ENCODE data around the gene NYAP2.

The NYAP2 gene

DNA sequence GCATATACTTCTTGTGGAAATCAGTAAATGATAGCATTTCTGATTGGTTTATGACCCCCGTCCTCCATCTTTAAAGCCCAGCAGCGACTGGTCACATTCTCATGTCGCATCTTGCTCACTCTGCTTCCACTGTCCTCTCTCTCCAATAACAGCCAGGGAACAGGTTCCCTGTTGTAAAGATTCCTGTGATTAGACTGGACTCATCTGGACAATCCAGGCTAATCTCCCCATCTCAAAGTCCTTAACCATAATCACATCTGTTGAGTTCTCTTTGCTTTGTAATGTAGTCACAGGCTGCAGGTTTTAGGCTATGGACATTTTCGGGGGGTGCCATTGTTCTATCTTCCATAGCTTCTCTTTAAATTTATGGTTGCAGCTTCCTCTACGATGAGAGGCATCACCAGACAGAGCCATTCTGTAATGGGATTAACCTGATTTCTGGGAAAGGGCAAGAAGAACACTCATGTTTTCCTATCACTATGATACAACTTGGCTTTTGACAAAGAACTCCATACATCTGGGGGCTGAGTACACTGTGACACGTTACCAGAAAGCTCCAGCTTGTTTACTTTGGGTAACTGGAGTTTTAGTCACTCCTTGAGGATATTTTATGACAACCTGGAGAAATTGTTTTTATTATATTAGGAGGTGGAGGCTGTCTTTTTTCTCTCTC lies 159.0 kb downstream of the NYAP2 start:
- no peak for DNase-seq (ENCODE audit: low spot score)

GRCh38 chr2:225559072-225559415 lies 159.5 kb downstream of the NYAP2 start:
- DNase-seq (ENCODE audit: low spot score), result no peak

- DNase-seq (ENCODE audit: low spot score), result no peak
Observed at GRCh38 chr2:225566798-225567197, 167.3 kb downstream of the NYAP2 start.

- no peak for DNase-seq (ENCODE audit: low spot score)
Observed at GRCh38 chr2:225569995-225570394, 170.5 kb downstream of the NYAP2 start.

- no peak for DNase-seq (ENCODE audit: low spot score)
Observed at GRCh38 chr2:225573603-225574002, 174.1 kb downstream of the NYAP2 start.

- no peak for DNase-seq (ENCODE audit: low spot score)
Observed at GRCh38 chr2:225574582-225575138, 175.2 kb downstream of the NYAP2 start.

DNA sequence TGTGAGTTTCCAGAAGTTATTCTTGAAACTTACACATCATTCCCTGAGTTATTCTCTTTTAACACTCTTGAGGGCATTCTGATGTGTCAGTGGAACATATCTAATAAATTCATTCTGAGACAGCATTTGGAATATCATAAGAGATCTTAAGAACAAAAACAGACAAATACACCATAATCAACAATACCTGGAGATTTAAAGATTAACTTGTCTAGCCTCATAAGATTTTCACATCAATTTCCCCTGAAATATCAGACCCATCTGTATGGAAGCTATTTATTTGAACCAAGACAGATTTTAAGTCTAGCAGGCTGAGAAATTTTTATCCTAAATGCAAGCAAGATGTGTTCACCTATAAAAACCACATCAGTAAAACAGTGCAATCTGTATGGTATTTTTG lies 181.6 kb downstream of the NYAP2 start:
- no peak for DNase-seq (ENCODE audit: low spot score)

DNA sequence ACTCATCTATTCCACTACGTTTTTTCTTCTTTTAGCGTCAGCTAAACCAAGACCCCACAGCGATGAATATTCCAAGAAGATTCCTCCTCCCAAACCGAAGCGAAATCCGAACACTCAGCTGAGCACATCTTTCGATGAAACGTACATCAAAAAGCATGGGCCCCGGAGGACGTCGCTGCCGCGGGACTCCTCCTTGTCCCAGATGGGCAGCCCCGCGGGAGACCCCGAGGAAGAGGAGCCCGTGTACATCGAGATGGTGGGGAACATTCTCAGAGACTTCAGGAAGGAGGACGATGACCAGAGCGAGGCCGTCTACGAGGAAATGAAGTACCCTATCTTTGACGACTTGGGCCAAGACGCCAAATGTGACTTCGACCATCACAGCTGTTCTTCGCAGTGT lies 182.4 kb downstream of the NYAP2 start:
- DNase-seq (ENCODE audit: low spot score), result no peak

GRCh38 chr2:225582355-225583116 lies 183.0 kb downstream of the NYAP2 start:
- DNase-seq (ENCODE audit: low spot score), result no peak

- DNase-seq (ENCODE audit: low spot score), result no peak
Observed at GRCh38 chr2:225584796-225585195, 185.3 kb downstream of the NYAP2 start.

DNA sequence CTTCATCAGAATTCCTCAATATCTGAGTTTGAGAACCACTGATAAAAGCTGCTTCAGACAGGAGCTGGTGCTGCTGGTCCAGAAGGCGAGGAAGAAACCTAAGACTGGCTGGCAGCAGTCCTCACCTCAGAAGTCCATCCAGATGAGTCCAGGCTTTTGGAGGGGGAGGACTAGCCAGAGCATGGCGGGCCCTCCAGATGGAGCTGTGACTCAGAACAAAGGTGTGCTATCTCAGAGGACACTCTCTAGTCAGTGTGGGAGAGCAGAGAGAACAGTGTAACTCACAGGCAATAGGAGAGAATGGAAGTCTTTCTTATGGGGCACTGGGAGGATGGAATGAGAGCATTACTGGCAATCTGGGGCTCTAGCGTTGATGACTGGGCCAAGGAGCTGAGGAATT lies 191.4 kb downstream of the NYAP2 start:
- no peak for DNase-seq (ENCODE audit: low spot score)

DNA sequence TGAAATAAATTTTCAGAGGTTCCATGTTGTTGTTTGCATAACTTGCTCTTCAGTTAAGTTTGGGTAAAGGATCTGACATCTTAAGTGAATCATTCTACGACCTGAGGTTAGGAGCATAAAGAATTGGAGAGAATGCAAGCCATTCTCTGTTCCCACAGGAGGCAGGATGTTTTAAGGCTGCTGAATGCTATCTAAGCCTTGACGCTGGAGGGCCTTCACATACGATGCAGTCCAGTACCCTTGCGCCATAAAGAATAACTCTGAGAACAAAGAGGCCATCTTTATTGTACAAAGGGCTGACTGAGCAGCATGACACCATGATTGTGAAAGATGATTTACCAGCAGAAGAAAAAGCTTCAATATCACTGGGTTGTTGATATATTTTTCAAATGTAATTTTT lies 198.4 kb downstream of the NYAP2 start:
- no peak for DNase-seq (ENCODE audit: low spot score)

- no peak for DNase-seq (ENCODE audit: low spot score)
Observed at GRCh38 chr2:225598426-225598825, 198.9 kb downstream of the NYAP2 start.

DNA sequence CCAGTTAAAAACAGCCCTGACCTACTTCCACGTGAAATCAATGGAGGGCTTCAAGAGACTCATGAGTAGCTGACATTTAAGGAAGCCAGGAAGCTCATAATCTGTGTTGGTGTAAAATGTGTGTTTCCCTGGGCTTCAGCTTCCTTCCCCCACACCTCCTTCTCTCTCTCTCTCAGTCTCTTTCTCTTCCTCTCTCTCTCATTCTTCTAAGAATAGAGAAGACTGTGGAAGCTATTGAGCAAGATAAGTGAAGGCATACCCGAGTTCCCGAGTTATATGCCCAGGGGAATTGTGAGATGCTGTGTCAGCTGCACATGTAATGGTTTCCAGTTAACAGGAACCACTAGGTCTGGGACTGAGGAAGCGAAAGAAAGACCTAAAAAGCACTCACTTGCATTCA lies 199.4 kb downstream of the NYAP2 start:
- DNase-seq (ENCODE audit: low spot score), result peak; percentile 25

- no peak for DNase-seq (ENCODE audit: low spot score)
Observed at GRCh38 chr2:225599856-225600255, 200.3 kb downstream of the NYAP2 start.

DNA sequence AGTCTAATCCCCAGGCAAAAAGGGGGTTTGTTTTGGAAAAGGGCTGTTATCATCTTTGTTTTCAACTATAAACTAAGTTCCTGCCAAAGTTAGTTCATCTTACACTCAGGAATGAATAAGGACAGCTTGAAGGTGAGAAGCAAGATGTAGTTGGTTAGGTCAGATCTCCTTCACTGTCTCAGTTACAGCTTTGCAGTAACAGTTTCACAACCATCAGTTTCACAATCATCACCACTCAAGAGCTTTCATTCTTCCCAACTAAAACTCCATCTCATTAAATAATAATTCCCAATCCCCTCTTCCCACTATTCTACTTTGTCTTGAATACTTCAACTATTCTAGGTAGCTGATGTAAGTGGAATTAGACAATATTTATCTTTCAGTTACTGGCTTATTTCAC lies 200.9 kb downstream of the NYAP2 start:
- no peak for DNase-seq (ENCODE audit: low spot score)

DNA sequence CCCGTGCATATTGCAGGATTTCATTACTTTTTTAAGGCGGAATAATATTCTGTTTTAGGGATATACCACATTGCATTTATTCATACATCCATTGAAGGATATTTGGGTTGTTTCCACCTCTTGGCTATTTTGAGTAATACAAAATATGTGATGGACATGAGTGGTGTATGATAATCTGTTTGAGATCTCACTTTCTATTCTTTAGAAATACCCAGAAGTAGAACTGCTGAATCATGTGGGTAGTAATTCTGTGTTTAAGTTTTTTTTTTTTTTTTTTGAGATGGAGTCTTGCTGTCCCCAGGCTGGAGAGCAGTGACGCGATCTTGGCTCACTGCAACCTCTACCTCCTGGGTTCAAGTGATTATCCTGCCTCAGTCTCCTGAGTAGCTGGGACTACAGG lies 201.4 kb downstream of the NYAP2 start:
- no peak for DNase-seq (ENCODE audit: low spot score)

- no peak for DNase-seq (ENCODE audit: low spot score)
Observed at GRCh38 chr2:225602205-225602604, 202.7 kb downstream of the NYAP2 start.

DNA sequence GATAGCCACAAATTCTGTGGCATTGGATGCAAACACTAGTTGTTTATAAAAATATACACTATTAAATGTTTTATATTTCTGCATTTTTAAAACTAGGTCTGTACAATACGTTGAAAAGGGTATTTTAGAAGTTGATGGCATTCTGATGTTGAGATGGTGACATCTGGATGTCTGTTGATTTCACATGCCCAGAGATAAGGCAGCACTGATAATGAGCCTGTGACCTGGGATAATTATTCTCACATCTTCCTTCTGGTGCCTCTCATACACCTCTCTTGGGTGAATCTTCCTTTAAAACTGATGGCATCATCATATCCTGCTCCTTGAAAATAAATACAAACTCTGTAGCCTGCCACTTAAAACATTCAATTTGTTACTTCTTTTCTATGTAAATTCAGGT lies 208.6 kb downstream of the NYAP2 start:
- DNase-seq (ENCODE audit: low spot score), result no peak

DNA sequence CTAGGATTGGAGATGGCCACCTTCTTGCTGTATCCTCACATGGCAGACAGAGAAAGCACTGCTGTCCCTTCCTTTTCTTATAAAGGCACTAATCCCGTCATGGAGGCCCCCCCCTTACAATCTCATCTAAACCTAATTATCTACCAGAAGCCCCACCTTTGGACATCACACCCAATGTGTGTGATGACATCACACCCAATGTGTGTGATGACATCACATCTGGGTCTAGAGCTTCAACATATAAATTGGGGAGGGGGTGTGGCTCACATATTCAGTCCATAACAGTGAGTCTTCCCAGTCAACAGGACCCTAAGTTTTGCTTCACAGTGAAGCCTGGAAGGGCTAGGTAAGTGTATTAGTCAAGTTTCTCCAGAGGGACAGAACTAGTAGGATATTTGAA lies 213.1 kb downstream of the NYAP2 start:
- DNase-seq (ENCODE audit: low spot score), result no peak

DNA sequence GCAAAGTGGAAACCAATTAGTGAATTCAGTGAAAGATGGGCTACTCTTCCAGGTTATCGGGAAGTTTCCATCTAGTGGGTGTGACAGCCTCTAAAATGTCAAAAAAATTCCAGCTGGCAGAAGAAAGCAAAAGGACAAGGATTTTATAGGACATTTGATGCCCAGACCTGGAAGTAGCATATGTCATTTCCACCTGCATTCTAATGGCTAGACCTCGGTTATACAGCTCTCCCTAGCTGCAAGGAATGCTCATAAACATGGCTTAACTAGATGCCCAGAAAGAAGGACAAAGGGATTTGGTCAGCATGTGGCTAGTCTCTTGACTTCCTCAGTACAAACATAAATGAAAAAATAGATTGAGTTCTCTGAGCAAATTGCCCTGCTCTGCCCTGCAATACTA lies 215.4 kb downstream of the NYAP2 start:
- no peak for DNase-seq (ENCODE audit: low spot score)

DNA sequence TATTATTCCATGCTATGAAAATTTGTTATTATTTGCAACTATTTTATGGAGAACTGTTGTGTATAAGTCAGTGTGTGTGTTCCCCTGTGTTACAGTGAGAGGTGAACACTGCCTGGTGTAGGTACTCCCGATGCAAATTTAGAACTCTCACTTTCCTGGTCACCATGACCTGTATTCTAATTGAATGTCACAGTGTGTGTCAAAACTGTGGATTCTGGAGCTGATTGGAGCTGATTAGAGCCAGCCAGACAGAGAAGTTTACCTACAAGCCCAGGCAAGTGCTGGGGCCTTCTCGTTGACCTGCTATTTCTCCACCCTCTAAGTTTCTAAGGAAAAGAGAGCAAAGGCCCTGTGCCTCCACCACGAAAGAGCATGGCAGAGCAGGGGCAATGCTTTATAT lies 216.0 kb downstream of the NYAP2 start:
- no peak for DNase-seq (ENCODE audit: low spot score)

GRCh38 chr2:225616372-225616771 lies 216.9 kb downstream of the NYAP2 start:
- DNase-seq (ENCODE audit: low spot score), result no peak

GRCh38 chr2:225616848-225617247 lies 217.3 kb downstream of the NYAP2 start:
- DNase-seq (ENCODE audit: low spot score), result no peak
